ENCODE measurements around the gene KIF26B. TPM values are rescaled to one million over a fixed set of nuclear protein-coding genes. Genes with fewer than 3 reads are reported as not detected.

KIF26B gene
- total and polyA plus RNA-seq, 2 of the 4 experiments (the other 2 are of a cell fraction): 0.53 to 0.54 TPM

DNA sequence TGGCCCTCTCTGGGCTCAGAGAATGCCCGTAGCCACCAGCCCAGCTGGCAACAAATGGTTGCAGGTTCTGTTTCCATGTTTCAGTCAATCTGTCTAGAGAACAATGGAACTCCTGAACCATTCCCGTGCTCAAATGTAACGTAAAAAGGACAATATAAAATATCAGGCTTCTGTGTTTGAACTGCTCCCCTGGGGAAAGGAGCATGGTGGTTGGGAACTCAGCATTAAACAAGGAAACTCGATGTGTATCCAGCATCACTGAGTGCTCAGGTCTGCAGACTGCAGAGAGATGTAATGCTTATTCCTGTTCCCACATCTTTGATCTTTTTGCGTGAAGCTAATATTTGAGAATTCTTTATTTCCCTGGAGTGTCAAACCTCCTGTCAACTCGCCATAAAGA is 326.5 kb downstream of the KIF26B start:
- H4K5ac ChIP-seq (ENCODE audit: low read depth, low read length): no peak overlapping the region
- no peak overlapping the region for H4K8ac ChIP-seq (ENCODE audit: low read depth in 2 of 2, low read length in 2 of 2)
- intact Hi-C loops (cut with micrococcal nuclease) (no loop called here), in situ Hi-C loops (cut with MboI; ENCODE audit: low sequenced_read_pairs) (no loop called here), dilution Hi-C loops (cut with HindIII; ENCODE audit: low sequenced_read_pairs, unreplicated experiment) (no loop called here)
- H3K4me2 ChIP-seq (ENCODE audit: low read depth, low read length): no peak overlapping the region
- H3K27me3 ChIP-seq (ENCODE audit: control insufficient read depth, insufficient read depth, low read length): no peaks in the 10 kb centered on the region
- no peak overlapping the region for H2BK15ac ChIP-seq (ENCODE audit: low read depth, low read length)
- H3K9me1 ChIP-seq (ENCODE audit: insufficient read depth, low read length): no peaks in the 10 kb centered on the region; the same call in 1 of the 2 replicates
- H4K20me1 ChIP-seq (ENCODE audit: insufficient read depth, low read length): no peaks in the 10 kb centered on the region
- no peak overlapping the region for H2AK5ac ChIP-seq (ENCODE audit: low read depth, low read length)
- CTCF ChIA-PET: no interaction called here
- H2BK5ac ChIP-seq (ENCODE audit: low read depth, low read length, poor library complexity, severe bottlenecking): no peak overlapping the region
- 40% methylated on average over 1 of the region's 6 CpGs; no CpG with 5 or more reads in 1 of the 2 experiments for WGBS, 2 experiments (ENCODE audit: extremely low coverage in 2 of 2, insufficient read length in 1 of 2)
- BruUV-seq (replicated peaks): no TSS peak
- no peak overlapping the region for H4K91ac ChIP-seq (ENCODE audit: insufficient read depth, low read depth, low read length)
- H2BK20ac ChIP-seq (ENCODE audit: low read depth, low read length): no peak overlapping the region
- no peak overlapping the region for H3K23ac ChIP-seq (ENCODE audit: low read depth, low read length)
- DNase-seq: no peak
- H3K27ac ChIP-seq (ENCODE audit: insufficient read depth, low read length): no peak overlapping the region
- ATAC-seq (ENCODE audit: low read depth): peak; percentile 14; the same call in 1 of the 2 replicates
- H3K79me1 ChIP-seq (ENCODE audit: low read depth in 1 of 2, low read length in 2 of 2): no peaks in the 10 kb centered on the region
- no peak overlapping the region for H3K9ac ChIP-seq (ENCODE audit: low read depth, low read length)
- H3K4me1 ChIP-seq (ENCODE audit: control insufficient read depth, insufficient read depth, low read length): no peaks in the 10 kb centered on the region
- no peak overlapping the region for H2AFZ ChIP-seq (replicated peaks; ENCODE audit: low read length, poor library complexity)
- H3K18ac ChIP-seq (ENCODE audit: low read depth, low read length): no peak overlapping the region
- H3K9me3 ChIP-seq (ENCODE audit: control insufficient read depth, insufficient read depth, low read length): no peaks in the 10 kb centered on the region
- H3K4me3 ChIP-seq (ENCODE audit: insufficient read depth, low read depth, low read length): no peak overlapping the region
- H3K56ac ChIP-seq (ENCODE audit: extremely low read depth, insufficient read depth, low read length): no peak overlapping the region
- H2BK120ac ChIP-seq (ENCODE audit: low read depth, low read length): no peak overlapping the region
- no peak overlapping the region for H3K14ac ChIP-seq (replicated peaks; ENCODE audit: low read depth, low read length)
- H3K4ac ChIP-seq (ENCODE audit: low read depth, low read length): no peak overlapping the region
- POLR2A ChIA-PET (ENCODE audit: unreplicated experiment): no interaction called here
- H2AK9ac ChIP-seq (replicated peaks; ENCODE audit: low read depth, low read length, poor library complexity): no peak overlapping the region
- peaks cover 1% of the 10 kb centered on the region; the same call in 1 of the 2 replicates for H3K36me3 ChIP-seq (ENCODE audit: control insufficient read depth, insufficient read depth, low read length)
- TF ChIP-seq RCOR1 (IDR thresholded peaks at IDR 0.05; ENCODE audit: insufficient replicate concordance, low read length) (no peak), SMC3 (IDR thresholded peaks at IDR 0.05; ENCODE audit: low read depth, low read length) (no peak), FOS (IDR thresholded peaks at IDR 0.05; ENCODE audit: low read depth, low read length) (no peak), CEBPB (IDR thresholded peaks at IDR 0.05; ENCODE audit: low read depth, low read length) (no peak), POLR2A (IDR thresholded peaks at IDR 0.05; ENCODE audit: low read depth, low read length) (no peak), MXI1 (IDR thresholded peaks at IDR 0.05; ENCODE audit: borderline replicate concordance, low read depth, low read length) (no peak), CHD1 (IDR thresholded peaks at IDR 0.05; ENCODE audit: low read depth, low read length) (no peak), RAD21 (IDR thresholded peaks at IDR 0.05; ENCODE audit: low read length) (no peak), BHLHE40 (IDR thresholded peaks at IDR 0.05; ENCODE audit: low read depth, low read length) (no peak), MAFK (IDR thresholded peaks at IDR 0.05; ENCODE audit: low read depth, low read length) (no peak), NFE2L2 (IDR thresholded peaks at IDR 0.05; ENCODE audit: low read depth, low read length) (no peak), RFX5 (IDR thresholded peaks at IDR 0.05; ENCODE audit: low read depth, low read length) (no peak), MAZ (IDR thresholded peaks at IDR 0.05; ENCODE audit: borderline replicate concordance, low read depth, low read length) (no peak)
- TF ChIP-seq, protein P1, sequence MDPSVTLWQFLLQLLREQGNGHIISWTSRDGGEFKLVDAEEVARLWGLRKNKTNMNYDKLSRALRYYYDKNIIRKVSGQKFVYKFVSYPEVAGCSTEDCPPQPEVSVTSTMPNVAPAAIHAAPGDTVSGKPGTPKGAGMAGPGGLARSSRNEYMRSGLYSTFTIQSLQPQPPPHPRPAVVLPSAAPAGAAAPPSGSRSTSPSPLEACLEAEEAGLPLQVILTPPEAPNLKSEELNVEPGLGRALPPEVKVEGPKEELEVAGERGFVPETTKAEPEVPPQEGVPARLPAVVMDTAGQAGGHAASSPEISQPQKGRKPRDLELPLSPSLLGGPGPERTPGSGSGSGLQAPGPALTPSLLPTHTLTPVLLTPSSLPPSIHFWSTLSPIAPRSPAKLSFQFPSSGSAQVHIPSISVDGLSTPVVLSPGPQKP (IDR thresholded peaks at IDR 0.05; ENCODE audit: borderline replicate concordance, low read depth, low read length): no peak
- TF ChIP-seq, protein P2, sequence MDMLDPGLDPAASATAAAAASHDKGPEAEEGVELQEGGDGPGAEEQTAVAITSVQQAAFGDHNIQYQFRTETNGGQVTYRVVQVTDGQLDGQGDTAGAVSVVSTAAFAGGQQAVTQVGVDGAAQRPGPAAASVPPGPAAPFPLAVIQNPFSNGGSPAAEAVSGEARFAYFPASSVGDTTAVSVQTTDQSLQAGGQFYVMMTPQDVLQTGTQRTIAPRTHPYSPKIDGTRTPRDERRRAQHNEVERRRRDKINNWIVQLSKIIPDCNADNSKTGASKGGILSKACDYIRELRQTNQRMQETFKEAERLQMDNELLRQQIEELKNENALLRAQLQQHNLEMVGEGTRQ (IDR thresholded peaks at IDR 0.05; ENCODE audit: low read depth, low read length): no peak
- TF ChIP-seq, protein P3, sequence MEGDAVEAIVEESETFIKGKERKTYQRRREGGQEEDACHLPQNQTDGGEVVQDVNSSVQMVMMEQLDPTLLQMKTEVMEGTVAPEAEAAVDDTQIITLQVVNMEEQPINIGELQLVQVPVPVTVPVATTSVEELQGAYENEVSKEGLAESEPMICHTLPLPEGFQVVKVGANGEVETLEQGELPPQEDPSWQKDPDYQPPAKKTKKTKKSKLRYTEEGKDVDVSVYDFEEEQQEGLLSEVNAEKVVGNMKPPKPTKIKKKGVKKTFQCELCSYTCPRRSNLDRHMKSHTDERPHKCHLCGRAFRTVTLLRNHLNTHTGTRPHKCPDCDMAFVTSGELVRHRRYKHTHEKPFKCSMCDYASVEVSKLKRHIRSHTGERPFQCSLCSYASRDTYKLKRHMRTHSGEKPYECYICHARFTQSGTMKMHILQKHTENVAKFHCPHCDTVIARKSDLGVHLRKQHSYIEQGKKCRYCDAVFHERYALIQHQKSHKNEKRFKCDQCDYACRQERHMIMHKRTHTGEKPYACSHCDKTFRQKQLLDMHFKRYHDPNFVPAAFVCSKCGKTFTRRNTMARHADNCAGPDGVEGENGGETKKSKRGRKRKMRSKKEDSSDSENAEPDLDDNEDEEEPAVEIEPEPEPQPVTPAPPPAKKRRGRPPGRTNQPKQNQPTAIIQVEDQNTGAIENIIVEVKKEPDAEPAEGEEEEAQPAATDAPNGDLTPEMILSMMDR (conservative IDR thresholded peaks at IDR 0.05; ENCODE audit: low read depth, low read length): no peak

All from IMR-90 (cell line).